HL-60/S4 treated with phorbol 12-myristate 13-acetate at 8.2 ng/mL for 4 days and 3 days (cell line): ENCODE measurements around the gene OR2T8.
"Not testable (repeated sequence)": the region's sequence is repeated elsewhere in the genome, so short reads cannot be mapped to it uniquely, and the experiment has no call there.

ENCODE experiments used
- in situ Hi-C: fragments of 300-500 bp; cut with MboI; formaldehyde crosslinking; loops from 2 replicates; pipeline ENCODE4 v1.15.0; 2022; ENCODE audit warnings: low sequenced_read_pairs

The OR2T8 gene

GRCh38 chr1:247919952-247920351 is at the start of gene OR2T8:
Gene OR2T8, plus strand, starts transcription at chr1:247920252. Its CDS starts 766 bp downstream, at chr1:247921018.
- in situ Hi-C loops = no loop called here

- in situ Hi-C loops = no loop called here
Observed at GRCh38 chr1:247883346-247883745, 36.7 kb upstream of the OR2T8 start.

GRCh38 chr1:247884797-247885413 is 35.1 kb upstream of the OR2T8 start:
- in situ Hi-C loops = no loop called here

DNA sequence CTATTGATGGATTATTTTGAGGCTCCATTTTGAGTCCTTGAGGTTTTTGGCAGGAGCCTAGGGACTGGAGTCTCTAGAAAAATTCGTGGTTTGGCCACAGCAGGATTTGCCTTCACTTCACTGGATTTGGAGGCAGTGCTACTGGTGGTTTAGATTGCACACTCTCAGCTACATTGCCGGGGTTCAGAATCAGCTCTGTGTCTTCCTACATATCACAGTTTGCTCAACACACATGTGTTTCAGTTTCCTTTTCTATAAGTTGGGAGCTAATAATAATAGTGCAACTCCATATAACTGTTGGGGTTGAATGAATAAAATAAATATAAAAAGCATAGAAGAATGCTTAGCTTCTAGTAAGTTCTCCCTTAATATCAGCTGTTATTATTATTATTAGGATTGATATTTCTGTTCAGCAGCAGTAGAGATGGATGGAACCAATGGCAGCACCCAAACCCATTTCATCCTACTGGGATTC is 24.9 kb upstream of the OR2T8 start, which contains the start of gene OR2W3:
OR2W3 (plus strand) TSS at position 425 of the 475 bp plus-strand sequence; CDS start at position 425, 0 bp downstream.
- in situ Hi-C loops = no loop called here

DNA sequence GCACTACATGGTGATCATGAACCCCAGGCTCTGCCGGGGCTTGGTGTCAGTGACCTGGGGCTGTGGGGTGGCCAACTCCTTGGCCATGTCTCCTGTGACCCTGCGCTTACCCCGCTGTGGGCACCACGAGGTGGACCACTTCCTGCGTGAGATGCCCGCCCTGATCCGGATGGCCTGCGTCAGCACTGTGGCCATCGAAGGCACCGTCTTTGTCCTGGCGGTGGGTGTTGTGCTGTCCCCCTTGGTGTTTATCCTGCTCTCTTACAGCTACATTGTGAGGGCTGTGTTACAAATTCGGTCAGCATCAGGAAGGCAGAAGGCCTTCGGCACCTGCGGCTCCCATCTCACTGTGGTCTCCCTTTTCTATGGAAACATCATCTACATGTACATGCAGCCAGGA is 24.1 kb upstream of the OR2T8 start:
- in situ Hi-C loops = no loop called here

- in situ Hi-C loops = no loop called here
Observed at GRCh38 chr1:247904122-247904521, 15.9 kb upstream of the OR2T8 start.

DNA sequence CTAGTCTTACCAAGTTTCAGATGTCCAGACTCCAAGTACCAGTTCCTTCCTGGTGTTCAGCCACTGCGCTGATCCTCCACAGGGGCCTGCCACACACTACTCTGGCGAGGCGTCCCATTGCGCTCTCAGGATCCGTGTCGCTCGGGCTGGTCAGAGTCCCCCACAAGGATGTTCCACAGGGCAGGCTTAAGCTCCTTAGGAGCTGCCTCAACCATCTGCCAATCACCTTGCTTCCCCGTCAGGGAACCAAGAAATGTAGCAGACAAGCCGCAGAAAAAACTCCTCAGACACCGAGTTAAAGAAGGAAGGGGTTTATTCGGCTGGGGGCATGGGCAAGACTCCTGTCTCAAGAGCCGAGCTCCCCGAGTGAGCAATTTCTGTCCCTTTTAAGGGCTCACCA is 14.9 kb upstream of the OR2T8 start:
- in situ Hi-C loops = no loop called here

GRCh38 chr1:247905910-247906503 is 14.0 kb upstream of the OR2T8 start:
- in situ Hi-C loops = no loop called here

DNA sequence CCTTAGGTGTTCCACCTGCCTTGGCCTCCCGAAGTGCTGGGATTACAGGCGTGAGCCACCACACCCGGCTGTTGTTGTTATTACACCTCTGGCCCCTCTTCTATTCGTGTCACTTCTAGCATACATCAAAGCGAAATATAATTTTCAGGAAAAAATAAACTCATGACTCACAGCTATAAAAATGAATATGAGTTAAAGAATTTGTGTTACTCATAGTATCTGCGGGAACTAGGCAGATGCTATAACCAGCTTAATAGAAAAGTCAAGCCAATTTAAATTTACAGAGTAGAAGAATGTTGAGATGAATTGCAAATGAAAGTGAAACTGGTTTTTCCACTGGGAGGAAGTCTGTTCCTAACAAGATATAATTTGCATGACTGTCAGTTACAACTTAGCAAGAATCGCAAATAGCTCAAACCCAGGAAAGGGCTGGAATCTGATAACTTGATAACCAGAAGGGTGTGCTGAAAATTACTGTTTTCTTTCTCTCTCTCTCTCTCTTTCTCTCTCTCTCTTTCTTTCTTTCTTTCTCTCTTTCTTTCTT is 13.5 kb upstream of the OR2T8 start:
- in situ Hi-C loops = no loop called here

GRCh38 chr1:247908766-247909165 is 11.3 kb upstream of the OR2T8 start:
- in situ Hi-C loops = no loop called here

DNA sequence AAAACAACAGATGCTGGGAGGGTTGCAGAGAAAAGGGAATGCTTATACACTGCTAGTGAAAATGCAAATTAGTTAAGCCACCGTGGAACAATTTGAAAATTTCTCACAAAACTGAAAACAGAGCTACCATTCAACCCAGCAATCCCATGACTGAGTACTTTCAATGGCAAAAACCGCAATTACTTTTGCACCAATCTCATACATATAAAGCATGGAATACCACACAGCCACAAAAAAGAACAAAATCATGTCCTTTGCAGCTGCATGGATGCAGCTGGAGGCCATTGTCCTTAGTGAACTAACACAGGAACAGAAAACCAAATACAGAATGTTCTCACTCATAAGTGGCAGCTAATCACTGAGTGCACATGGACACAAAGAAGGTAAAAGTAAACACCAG is 6.3 kb upstream of the OR2T8 start:
- in situ Hi-C loops = no loop called here

DNA sequence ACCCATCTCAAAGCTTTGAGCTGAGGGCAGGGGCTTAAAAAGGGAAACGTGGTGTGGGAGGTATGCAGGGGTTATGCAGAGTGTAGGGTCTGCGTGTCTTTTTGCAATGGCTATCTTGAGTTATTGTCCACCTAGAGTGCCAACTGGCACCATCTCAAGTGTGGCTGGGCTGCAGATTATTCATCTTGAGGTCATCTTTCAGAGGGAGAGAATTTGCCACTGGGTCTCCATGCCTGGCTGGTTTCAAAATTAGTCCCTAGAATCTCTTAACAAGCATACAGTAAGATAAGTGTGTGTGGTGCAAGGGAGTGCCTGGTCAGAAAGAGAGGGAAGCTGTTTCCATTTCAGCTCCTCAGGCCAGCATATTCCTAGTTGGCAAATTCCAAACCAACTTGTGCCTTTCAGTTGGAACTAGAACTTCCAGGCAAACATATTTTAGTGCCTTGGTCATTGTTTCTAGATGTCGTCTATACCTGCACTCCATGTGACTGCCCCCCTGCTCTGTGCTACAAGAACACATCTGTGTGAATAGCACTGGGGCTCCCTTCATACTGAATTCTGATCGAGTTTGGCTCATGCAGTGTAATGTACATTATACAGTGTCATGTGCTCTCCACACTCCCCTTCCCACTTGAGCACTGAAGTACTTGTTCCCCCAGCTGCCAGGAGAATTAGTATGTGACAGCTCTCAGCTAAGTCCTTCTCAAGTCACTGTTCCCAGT is 5.0 kb upstream of the OR2T8 start:
- in situ Hi-C loops = no loop called here

- in situ Hi-C loops = no loop called here
Observed at GRCh38 chr1:247923941-247924340, 3.9 kb downstream of the OR2T8 start.

GRCh38 chr1:247924868-247925267 is 4.8 kb downstream of the OR2T8 start, which contains the start of gene OR2AJ1:
Gene OR2AJ1, plus strand, starts transcription at chr1:247924889. Its CDS starts 8,880 bp downstream, at chr1:247933769.
- in situ Hi-C loops = no loop called here

DNA sequence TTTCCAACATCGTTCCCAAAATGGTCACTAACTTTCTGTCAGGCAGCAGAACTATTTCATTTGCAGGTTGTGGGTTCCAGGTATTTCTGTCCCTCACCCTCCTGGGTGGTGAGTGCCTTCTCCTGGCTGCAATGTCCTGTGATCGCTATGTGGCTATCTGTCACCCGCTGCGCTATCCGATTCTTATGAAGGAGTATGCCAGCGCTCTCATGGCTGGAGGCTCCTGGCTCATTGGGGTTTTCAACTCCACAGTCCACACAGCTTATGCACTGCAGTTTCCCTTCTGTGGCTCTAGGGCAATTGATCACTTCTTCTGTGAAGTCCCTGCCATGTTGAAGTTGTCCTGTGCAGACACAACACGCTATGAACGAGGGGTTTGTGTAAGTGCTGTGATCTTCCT is 13.9 kb downstream of the OR2T8 start:
- in situ Hi-C loops = no loop called here

GRCh38 chr1:247935781-247936180 is 15.7 kb downstream of the OR2T8 start:
- in situ Hi-C loops = no loop called here

DNA sequence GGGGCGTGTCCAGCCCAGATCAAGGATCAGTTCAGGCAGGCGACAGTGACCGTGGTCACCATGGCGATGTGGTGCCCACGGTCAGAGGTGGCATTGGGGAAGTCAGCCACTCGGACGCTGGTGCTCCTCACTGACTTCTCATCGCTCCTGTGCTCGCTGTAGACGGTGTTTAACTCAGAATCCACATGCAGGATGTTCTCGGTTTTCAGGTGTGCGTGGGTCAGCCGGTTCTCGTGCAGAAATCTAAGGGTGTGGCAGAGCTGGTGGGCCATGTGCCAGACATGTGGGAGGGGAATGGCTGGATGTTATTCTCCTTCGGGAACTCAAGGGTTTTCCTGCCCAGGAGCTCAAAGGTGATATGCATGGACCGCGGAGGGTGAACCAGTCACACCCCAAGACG is 16.4 kb downstream of the OR2T8 start:
- in situ Hi-C loops = no loop called here

DNA sequence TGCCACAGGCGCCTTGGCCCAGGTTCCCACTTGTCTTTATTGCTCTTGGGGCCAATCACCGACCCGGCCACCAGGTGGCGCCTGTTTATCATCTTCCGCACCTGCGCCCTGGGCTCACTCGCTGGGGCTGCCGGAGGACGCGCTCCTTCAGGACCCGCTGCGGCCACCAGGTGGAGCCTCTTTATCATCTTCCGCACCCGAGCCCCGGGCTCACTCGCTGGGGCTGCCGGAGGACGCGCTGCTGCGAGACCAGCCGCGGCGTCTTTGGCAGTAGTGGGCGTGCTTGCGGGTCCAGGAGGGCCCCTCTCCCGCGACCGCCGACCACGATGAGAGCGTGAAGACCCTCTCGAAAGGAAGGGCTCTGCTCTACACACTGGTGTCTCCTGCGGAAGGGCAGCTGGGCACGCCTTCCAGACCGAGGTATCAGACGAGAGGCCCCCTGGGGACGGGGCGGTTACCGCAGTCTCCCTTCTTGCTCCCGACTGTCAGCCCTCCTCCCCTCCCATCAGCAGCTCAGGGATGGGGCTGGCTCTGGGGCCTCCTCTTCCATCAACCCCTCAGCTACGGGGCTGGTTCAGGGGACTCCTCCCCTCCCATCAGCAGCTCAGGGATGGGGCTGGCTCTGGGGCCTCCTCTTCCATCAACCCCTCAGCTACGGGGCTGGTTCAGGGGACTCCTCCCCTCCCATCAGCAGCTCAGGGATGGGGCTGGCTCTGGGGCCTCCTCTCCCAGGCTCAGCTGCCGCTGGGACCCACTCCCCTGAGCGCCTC is 17.1 kb downstream of the OR2T8 start:
- in situ Hi-C loops = not testable (repeated sequence)

- in situ Hi-C loops = no loop called here
Observed at GRCh38 chr1:247942624-247943023, 22.6 kb downstream of the OR2T8 start.

DNA sequence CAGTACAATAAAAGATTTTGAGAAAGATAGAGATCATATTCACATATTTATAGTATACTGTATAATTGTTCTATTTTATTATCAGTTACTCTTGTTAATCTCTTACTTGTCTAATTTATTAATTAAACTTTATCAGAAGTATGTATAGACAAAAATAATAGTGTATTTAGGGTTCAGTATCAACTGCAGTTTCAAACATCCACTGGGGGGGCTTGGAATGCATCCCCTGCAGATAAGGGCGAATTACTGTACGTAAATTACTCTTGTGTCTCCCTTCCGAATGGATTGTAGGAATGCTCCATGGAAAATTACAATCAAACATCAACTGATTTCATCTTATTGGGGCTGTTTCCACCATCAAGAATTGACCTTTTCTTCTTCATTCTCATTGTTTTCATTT is 28.5 kb downstream of the OR2T8 start, which contains the start of gene OR2L8:
OR2L8 (plus strand) TSS at position 301 of the 400 bp plus-strand sequence; CDS start at position 301, 0 bp downstream.
- in situ Hi-C loops = no loop called here

GRCh38 chr1:247953408-247953807 is 33.4 kb downstream of the OR2T8 start:
- in situ Hi-C loops = no loop called here
